ENCODE results near the gene RPL41.

DNA sequence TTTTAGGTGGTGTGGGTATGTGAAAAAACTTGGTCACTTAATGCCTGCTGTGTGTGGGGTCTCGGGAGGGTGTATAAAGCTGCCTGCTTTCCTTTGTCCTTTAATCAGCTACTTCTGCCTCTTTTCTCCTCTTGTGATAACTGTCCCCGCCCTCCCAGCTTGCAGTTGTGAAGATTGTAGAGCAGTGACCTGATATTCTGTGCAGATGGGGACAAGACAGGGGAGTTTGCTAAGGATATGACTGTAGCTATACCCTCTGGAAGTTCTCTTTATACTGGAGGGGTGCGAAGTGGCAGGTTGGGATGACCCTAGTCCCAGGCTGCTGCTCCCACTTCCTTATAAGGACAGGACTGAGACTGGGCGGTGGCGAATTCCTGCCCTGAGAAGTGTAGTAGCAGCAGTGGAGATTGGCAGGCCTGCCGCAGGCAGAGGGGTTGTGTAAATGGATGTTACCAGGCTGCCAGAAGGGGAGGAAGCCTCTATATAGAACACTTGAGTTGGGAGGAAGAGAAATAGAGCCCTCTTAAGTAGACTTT is 42.6 kb downstream of the RPL41 start:
- TF ChIP-seq, protein P1, sequence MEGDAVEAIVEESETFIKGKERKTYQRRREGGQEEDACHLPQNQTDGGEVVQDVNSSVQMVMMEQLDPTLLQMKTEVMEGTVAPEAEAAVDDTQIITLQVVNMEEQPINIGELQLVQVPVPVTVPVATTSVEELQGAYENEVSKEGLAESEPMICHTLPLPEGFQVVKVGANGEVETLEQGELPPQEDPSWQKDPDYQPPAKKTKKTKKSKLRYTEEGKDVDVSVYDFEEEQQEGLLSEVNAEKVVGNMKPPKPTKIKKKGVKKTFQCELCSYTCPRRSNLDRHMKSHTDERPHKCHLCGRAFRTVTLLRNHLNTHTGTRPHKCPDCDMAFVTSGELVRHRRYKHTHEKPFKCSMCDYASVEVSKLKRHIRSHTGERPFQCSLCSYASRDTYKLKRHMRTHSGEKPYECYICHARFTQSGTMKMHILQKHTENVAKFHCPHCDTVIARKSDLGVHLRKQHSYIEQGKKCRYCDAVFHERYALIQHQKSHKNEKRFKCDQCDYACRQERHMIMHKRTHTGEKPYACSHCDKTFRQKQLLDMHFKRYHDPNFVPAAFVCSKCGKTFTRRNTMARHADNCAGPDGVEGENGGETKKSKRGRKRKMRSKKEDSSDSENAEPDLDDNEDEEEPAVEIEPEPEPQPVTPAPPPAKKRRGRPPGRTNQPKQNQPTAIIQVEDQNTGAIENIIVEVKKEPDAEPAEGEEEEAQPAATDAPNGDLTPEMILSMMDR (IDR thresholded peaks at IDR 0.05) = no peak
- TF ChIP-seq POLR2A (IDR thresholded peaks at IDR 0.05) (peak; percentile 88 to 91), POLR2AphosphoS5 (IDR thresholded peaks at IDR 0.05) (peak; percentile 91 to 96 (median 94))

All from sigmoid colon (tissue), 4 donors.